Activated T-helper 1 cell treated with anti-CD3 and anti-CD28 coated beads, Interleukin-12 subunit alpha, Interleukin-12 subunit beta, Interleukin-2, Interleukin-4 antibody, amounts not matched to agents 30 ng/mL and 10 ng/mL and 1 ng/mL, durations not matched to agents 14 hours and 24 hours and 36 hours (primary cell): ENCODE data around the gene RAB43. TPM values are rescaled to one million over a fixed set of nuclear protein-coding genes. Genes with fewer than 3 reads are reported as not detected.
"Not testable (repeated sequence)": the region's sequence is repeated elsewhere in the genome, so short reads cannot be mapped to it uniquely, and the experiment has no call there.

Source experiments
- DNase-seq: peaks from one replicate; pipeline ENCODE4 v3.0.0; 2021; ENCODE audit warnings: low spot score
- H3K27ac Mint-ChIP-seq: one replicate; pipeline ENCODE4 v1.8.0; 2021; ENCODE audit warnings: mild to moderate bottlenecking, mixed read lengths
- H3K27me3 Mint-ChIP-seq: one replicate; pipeline ENCODE4 v1.8.0; 2022; ENCODE audit warnings: mild to moderate bottlenecking, moderate library complexity, mixed read lengths; ENCODE audit not compliant: insufficient read depth
- H3K36me3 Mint-ChIP-seq: one replicate; pipeline ENCODE4 v1.8.0; 2021; ENCODE audit warnings: low read depth, mixed read lengths
- H3K4me1 Mint-ChIP-seq: one replicate; pipeline ENCODE4 v1.8.0; 2021; ENCODE audit warnings: low read depth, mixed read lengths
- H3K4me3 Mint-ChIP-seq: one replicate; pipeline ENCODE4 v1.8.0; 2021; ENCODE audit warnings: mild to moderate bottlenecking, moderate library complexity, mixed read lengths
- H3K9me3 Mint-ChIP-seq: one replicate; pipeline ENCODE4 v1.8.0; 2021; ENCODE audit warnings: mixed read lengths
- intact Hi-C: fragments of 100-400 bp; cut with micrococcal nuclease; formaldehyde crosslinking; loops from one replicate; pipeline ENCODE4 v1.15.1; 2024
- total RNA-seq: library from RNA; stranded (reverse); gene quantifications from 2 replicates; pipeline ENCODE4 v1.2.3, GENCODE V29; 2022

RAB43 gene
- 46.8 and 47.6 TPM in 2 replicates for total RNA-seq

- Mint-ChIP-seq H3K27ac (peak within 1 kb of the TSS; percentile 99), H3K9me3 (no peaks in the 10 kb centered on the region), H3K36me3 (peaks cover 24% of the 10 kb centered on the region), H3K4me1 (peaks cover 48% of the 10 kb centered on the region), H3K4me3 (peak within 1 kb of the TSS; percentile 94), H3K27me3 (no peaks in the 10 kb centered on the region)
- intact Hi-C loops: loop anchor here (2.0 to 5.0 kb wide), 7 partner anchors 55 to 333 kb away; partner anchors contain the start of genes ACAD9 and IFT122
- peak; percentile 77 for DNase-seq
These were observed at the start of gene RAB43 for GRCh38 chr3:129121792-129122411. Gene RAB43, minus strand, starts transcription at chr3:129121804. Its CDS starts 315 bp downstream, at chr3:129121489.

GRCh38 chr3:129166579-129167332, 45.2 kb upstream of the RAB43 start:
- Mint-ChIP-seq H3K27ac (no peak overlapping the region), H3K9me3 (no peaks in the 10 kb centered on the region), H3K27me3 (no peaks in the 10 kb centered on the region), H3K4me1 (peaks cover 22% of the 10 kb centered on the region), H3K4me3 (no peak overlapping the region), H3K36me3 (peaks cover 45% of the 10 kb centered on the region)
- DNase-seq: no peak
- intact Hi-C loops: no loop called here

- H3K36me3 Mint-ChIP-seq: peaks cover 40% of the 10 kb centered on the region
- intact Hi-C loops, H3K27me3 Mint-ChIP-seq, DNase-seq, H3K4me3 Mint-ChIP-seq, H3K9me3 Mint-ChIP-seq, H3K27ac Mint-ChIP-seq: not testable (repeated sequence)
- peaks cover 18% of the 10 kb centered on the region for H3K4me1 Mint-ChIP-seq
These were observed 44.0 kb upstream of the RAB43 start for GRCh38 chr3:129165594-129165993.

- H3K4me3 Mint-ChIP-seq: no peak overlapping the region
These were observed 42.9 kb upstream of the RAB43 start for GRCh38 chr3:129164500-129164899.

GRCh38 chr3:129162729-129163579, 41.4 kb upstream of the RAB43 start:
- Mint-ChIP-seq H3K4me1 (peaks cover 34% of the 10 kb centered on the region), H3K36me3 (peaks cover 27% of the 10 kb centered on the region), H3K27ac (peak overlapping the region; percentile 99), H3K9me3 (no peaks in the 10 kb centered on the region), H3K4me3 (peak overlapping the region; percentile 97), H3K27me3 (no peaks in the 10 kb centered on the region)
- no peak for DNase-seq
- intact Hi-C loops: no loop called here

More at GRCh38 chr3:129164500-129164899, 42.9 kb upstream of the RAB43 start:
- intact Hi-C loops: no loop called here
- H3K4me1 Mint-ChIP-seq: peaks cover 25% of the 10 kb centered on the region
- H3K36me3 Mint-ChIP-seq: peaks cover 31% of the 10 kb centered on the region
- DNase-seq: no peak
- H3K9me3 Mint-ChIP-seq: no peaks in the 10 kb centered on the region
- H3K27ac Mint-ChIP-seq: no peak overlapping the region
- H3K27me3 Mint-ChIP-seq: no peaks in the 10 kb centered on the region

GRCh38 chr3:129161860-129162271, 40.3 kb upstream of the RAB43 start:
- H3K4me3 Mint-ChIP-seq: peak overlapping the region; percentile 97

GRCh38 chr3:129160891-129161859, 39.6 kb upstream of the RAB43 start, which contains the start of gene ISY1:
Gene ISY1, minus strand, starts transcription at chr3:129161063. Its CDS starts 88 bp downstream, at chr3:129160975.
- Mint-ChIP-seq H3K4me1 (peaks cover 34% of the 10 kb centered on the region), H3K4me3 (peak within 1 kb of the TSS; percentile 97), H3K27ac (peak within 1 kb of the TSS; percentile 99), H3K36me3 (peaks cover 19% of the 10 kb centered on the region), H3K9me3 (no peaks in the 10 kb centered on the region), H3K27me3 (no peaks in the 10 kb centered on the region)
- DNase-seq: peak; percentile 88
- intact Hi-C loops: loop anchor here (1.0 kb wide), 13 partner anchors 23 to 544 kb away; partner anchors contain the start of genes ACAD9, COPG1, HMCES and IFT122

More at GRCh38 chr3:129161860-129162271, 40.3 kb upstream of the RAB43 start:
- Mint-ChIP-seq H3K36me3 (peaks cover 23% of the 10 kb centered on the region), H3K4me1 (peaks cover 34% of the 10 kb centered on the region), H3K27me3 (no peaks in the 10 kb centered on the region), H3K27ac (peak overlapping the region; percentile 99), H3K9me3 (no peaks in the 10 kb centered on the region)
- peak; percentile 15 for DNase-seq
- intact Hi-C loops: loop anchor here (1.0 kb wide), 13 partner anchors 22 to 545 kb away; partner anchors contain the start of genes ACAD9, COPG1, HMCES and IFT122

- intact Hi-C loops: no loop called here
- H3K36me3 Mint-ChIP-seq: peaks cover 24% of the 10 kb centered on the region
- no peak for DNase-seq
- H3K27me3 Mint-ChIP-seq: no peaks in the 10 kb centered on the region
- H3K27ac Mint-ChIP-seq: no peak overlapping the region
- H3K9me3 Mint-ChIP-seq: no peaks in the 10 kb centered on the region
- H3K4me3 Mint-ChIP-seq: no peak overlapping the region
- no peaks in the 10 kb centered on the region for H3K4me1 Mint-ChIP-seq
These were observed 23.2 kb upstream of the RAB43 start for GRCh38 chr3:129144786-129145185.

- H3K27me3 Mint-ChIP-seq, H3K27ac Mint-ChIP-seq, intact Hi-C loops, DNase-seq, H3K4me1 Mint-ChIP-seq, H3K4me3 Mint-ChIP-seq, H3K9me3 Mint-ChIP-seq: not testable (repeated sequence)
- peaks cover 18% of the 10 kb centered on the region for H3K36me3 Mint-ChIP-seq
These were observed 19.4 kb upstream of the RAB43 start for GRCh38 chr3:129141011-129141410.

GRCh38 chr3:129139911-129140310, 18.3 kb upstream of the RAB43 start:
- H3K36me3 Mint-ChIP-seq: peaks cover 9% of the 10 kb centered on the region
- intact Hi-C loops: no loop called here

GRCh38 chr3:129136275-129136674, 14.7 kb upstream of the RAB43 start:
- H3K4me1 Mint-ChIP-seq, H3K27me3 Mint-ChIP-seq, H3K27ac Mint-ChIP-seq, intact Hi-C loops, H3K4me3 Mint-ChIP-seq, DNase-seq, H3K9me3 Mint-ChIP-seq: not testable (repeated sequence)
- peaks cover 20% of the 10 kb centered on the region for H3K36me3 Mint-ChIP-seq

More at GRCh38 chr3:129139911-129140310, 18.3 kb upstream of the RAB43 start:
- Mint-ChIP-seq H3K27ac (no peak overlapping the region), H3K27me3 (no peaks in the 10 kb centered on the region), H3K4me3 (no peak overlapping the region), H3K9me3 (no peaks in the 10 kb centered on the region), H3K4me1 (no peaks in the 10 kb centered on the region)
- no peak for DNase-seq
